HEK293 (cell line): Measurements from ENCODE around the gene NAV2.

Experiments used
- CTCF ChIP-seq: fragments of 450-650 bp; formaldehyde crosslinking; IDR thresholded peaks from 2 replicates; pipeline ENCODE4 v1.5.1; 2016; ENCODE audit warnings: missing biosample characterization, missing genetic modification characterization
- MZF1 ChIP-seq: fragments of 450-650 bp; formaldehyde crosslinking; IDR thresholded peaks from 2 replicates; pipeline ENCODE4 v1.5.1; 2017; ENCODE audit warnings: missing biosample characterization, missing genetic modification characterization, borderline replicate concordance
- ZNF76 ChIP-seq: fragments of 450-650 bp; formaldehyde crosslinking; IDR thresholded peaks from 2 replicates; pipeline ENCODE4; 2016; ENCODE audit warnings: low read depth, missing biosample characterization, missing genetic modification characterization, borderline replicate concordance

GRCh38 chr11:19982774-19983495, 270.3 kb downstream of the NAV2 start:
- TF ChIP-seq CTCF (tag by site-specific recombination) (no peak), ZNF76 (no peak), MZF1 (tag by site-specific recombination) (no peak)
